DMS 273 (cell line): ENCODE data around the gene KLHL22.
"Not testable (repeated sequence)": the region's sequence is repeated elsewhere in the genome, so short reads cannot be mapped to it uniquely, and the experiment has no call there.

ENCODE experiments used
- DNase-seq: peaks from one replicate; lab custom pipeline; 2025; ENCODE audit not compliant: unreplicated experiment; lab: John Stamatoyannopoulos, UW

The KLHL22 gene

DNA sequence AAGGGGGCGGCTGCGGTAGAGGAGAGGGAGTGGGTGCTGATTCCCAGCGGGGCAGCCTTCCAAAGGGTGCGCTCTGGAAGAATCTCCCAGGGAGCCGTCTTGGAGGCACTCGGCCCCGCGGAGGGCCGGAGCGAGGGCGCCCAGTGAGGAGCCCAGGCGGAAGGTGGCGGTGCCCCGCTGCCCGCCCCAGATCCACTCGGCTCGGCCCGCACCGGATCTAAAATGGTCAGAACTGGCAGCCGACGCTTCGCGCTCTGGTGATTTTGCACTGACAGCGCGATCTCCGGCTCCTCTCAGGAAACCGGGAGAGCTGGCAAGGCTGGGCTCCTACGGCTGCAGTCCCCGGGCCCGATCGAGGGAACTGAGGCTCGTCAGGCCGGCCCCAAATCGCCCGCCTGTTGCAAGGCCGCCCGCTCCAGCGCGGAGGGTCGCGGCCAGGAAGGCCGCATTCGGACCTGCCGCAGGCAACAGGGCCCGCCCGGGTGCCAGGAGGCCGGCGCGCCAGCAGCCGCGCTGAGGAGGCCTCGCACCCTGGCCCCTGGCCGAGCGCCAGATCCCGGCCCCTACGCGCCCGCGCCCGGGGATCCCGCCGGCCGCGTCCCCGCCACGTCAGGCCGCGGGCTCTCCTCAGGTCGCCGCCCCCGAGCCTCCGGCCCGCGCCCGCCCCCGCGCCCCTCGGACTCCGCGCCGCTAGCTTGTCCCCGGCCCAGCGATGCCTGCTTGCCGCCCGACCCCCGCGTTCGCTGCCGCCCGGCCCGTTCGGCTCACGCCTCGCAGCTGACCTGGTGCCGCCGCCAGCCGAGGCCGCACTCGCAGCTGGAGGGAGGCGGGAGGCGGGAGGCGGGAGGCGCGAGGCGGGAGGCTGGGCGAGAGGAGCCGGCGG is at the start of gene KLHL22:
KLHL22 (minus strand) TSS at position 818 of the 883 bp plus-strand sequence. CDS start 6,584 bp downstream, outside the sequence.
- DNase-seq = peak; percentile 71

GRCh38 chr22:20545318-20545634 is 49.7 kb upstream of the KLHL22 start:
- DNase-seq = not testable (repeated sequence)

DNA sequence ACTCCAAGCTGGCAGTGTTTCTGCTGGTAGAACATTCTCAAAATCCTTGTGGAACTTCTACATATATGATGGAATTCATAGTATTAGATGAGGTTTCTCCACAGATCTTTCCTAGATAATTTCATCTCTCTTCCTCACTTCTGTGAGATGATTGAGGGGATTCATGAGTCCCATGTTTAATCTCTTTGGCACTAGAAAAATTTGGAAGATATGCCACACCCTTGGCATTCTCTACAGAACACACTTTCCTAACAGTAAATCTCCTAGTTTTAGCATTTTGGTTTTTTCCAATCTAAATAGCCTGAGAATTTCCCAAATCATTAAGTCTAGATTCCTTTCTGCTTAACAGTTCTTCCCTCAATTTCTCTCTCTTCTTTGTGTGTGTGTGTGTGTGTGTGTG is 47.1 kb upstream of the KLHL22 start:
- DNase-seq = no peak

DNA sequence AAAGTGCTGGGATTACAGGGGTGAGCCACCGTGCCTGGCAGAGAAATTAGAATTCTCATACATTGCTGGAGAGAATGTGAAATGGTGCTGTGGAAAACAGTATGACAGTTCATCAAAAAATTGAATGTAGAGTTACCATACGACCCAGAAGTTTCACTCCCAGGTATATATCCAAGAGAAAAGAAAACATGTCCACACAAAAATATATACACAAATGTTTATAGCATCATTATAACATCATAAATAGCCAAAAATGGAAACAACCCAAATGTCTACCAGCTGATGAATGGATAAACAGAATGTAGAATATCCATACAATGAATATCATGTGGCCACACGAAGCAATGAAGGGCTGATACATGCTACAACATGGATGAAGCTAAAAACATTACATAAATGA is 46.5 kb upstream of the KLHL22 start:
- no peak for DNase-seq

GRCh38 chr22:20538875-20539274 is 43.3 kb upstream of the KLHL22 start:
- not testable (repeated sequence) for DNase-seq

GRCh38 chr22:20537983-20538382 is 42.4 kb upstream of the KLHL22 start:
- DNase-seq = no peak

- DNase-seq = no peak
Measured at GRCh38 chr22:20537325-20537756, 41.7 kb upstream of the KLHL22 start.

- DNase-seq = peak; percentile 72
Measured at GRCh38 chr22:20536590-20537324, 41.2 kb upstream of the KLHL22 start.

DNA sequence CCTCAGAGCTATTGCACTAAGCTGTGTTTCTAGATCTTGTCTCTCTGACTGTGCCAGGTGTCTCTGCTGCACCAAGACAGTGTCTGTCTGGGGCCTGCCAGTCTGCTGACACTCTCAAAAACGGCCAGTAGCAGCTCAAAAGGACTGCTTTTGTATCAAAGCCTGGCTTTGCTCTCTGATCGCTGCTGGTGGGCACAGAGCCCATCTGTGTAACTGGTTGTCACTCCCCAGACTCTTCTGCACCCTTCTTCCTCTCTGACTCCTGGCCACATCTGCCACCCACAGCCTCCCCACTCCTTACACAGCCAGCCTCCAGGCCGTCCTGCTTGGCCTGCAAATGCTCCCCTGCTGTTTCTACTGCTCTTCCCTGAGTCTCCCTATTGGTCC is 38.3 kb upstream of the KLHL22 start:
- no peak for DNase-seq

DNA sequence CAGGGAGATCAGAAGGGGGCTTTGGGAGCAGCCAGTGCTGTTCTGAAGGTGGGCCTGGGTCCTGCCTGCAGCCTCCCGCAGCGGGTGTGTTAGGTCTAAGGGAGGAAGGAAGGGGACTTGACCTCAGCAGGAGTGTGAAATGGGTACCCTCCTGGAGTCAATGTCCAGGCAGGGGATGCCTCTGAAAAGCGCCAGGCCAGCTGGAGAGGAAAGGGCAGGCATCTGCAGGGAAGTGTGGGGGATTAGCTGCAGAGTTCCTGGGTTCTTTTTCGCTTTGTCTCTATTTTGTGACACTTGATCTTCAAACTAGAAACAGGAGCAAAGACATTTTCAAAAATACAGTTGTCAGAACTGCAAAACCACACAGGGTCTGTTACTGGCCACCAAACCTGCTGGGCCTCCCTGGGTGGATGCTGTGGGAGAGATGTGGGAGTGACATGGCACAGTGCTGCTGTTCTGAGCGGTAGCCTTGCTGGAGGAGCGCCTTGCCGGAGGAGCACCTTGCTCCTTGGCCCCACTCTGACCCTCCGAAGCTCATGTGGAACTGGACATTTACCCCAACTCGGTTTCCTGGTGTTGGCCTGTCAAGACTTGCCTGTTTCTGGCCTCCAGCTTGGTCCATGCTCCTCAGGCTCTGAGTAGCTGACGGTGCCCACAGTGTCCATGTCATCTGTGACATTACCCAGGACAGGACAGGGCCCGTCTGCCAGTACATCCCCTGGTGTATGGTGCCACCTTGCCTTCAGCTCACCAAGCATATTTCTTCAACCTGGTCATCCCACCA is 37.7 kb upstream of the KLHL22 start:
- no peak for DNase-seq

DNA sequence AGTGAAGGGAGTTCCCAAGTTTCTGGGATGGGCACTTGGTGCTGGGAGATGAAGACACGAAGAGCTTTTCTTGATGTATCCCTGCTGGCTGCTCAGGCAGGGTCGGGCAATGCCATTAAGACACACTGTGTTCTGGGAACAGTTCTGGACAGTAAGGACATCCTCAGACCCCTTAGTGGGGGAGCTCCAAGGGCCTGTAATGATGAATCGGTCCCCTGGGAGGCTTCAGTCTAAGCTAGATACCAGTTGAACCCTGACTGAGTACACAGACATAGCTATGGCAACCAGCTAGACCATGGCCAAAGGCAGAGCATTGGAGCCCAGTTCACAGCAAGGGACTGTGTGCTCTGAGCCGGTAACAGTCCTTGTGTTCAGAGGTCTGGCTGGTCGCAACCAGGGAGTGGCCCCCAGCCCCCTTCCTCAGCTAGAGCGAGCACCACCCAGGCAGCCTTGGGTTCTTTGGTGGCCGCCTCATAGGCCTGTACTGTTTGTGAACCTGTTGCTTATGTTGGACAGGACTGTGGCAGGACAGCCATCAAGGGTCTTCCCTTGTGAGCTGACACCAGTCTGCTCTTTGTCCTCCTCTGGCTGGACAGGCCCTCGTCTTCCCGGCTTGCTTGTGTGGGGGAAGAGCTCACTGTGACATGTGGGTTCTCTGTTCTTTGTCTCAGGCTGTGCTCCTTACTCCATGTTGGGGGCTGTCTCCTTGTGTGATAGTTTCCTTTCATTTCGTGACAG is 36.8 kb upstream of the KLHL22 start:
- DNase-seq = no peak

DNA sequence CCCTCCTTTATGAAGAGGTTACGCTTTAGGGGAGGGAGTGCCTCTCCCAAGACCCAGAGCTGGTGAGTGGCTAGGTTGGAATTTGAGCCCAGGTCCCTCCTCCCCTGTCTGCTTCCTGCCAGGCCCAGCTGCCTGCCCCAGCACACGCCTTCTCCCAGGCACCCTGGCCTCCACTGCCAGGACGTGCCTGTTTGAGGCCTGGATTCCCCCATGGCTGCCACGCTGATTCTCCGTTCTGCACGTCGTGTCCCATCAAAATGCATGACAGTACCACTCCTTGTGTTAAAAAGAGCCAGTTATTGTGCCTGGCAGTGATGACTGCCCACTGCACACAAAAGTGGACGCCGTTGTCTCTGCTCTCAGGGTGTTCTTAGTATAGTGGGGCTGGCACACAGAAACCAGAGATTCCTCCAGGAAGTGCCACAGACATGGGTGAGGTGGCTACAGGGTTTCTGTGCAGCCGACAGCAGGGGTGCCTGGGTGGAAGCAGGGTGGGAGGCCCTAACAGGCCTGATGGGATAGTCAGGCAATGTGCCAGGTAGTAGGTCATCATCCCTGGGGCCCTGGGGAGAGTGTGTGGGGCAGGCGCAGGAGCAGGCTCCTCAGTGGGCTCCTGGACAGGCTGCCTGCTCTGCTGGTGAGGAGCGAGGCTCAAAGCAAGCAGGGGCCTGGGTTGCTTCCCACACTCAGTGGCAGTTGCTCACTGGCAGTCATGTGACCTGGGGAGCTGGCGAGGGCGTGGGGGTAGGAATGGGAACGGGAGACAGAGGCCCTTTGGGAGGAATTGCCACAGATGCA is 36.0 kb upstream of the KLHL22 start:
- peak; percentile 69 for DNase-seq

DNA sequence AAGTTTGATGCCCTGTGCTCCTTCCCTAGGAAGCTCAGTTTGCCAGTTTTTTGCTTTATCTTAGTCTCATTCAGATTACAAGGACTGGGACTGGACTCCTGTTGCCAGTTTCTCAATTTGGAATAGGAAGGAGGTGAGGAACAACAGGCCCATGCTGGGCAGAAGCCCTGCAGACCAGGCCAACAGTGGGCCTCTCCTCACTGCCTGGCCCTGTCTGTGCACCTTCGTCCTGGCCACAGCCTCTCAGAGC is 35.5 kb upstream of the KLHL22 start:
- DNase-seq = no peak

DNA sequence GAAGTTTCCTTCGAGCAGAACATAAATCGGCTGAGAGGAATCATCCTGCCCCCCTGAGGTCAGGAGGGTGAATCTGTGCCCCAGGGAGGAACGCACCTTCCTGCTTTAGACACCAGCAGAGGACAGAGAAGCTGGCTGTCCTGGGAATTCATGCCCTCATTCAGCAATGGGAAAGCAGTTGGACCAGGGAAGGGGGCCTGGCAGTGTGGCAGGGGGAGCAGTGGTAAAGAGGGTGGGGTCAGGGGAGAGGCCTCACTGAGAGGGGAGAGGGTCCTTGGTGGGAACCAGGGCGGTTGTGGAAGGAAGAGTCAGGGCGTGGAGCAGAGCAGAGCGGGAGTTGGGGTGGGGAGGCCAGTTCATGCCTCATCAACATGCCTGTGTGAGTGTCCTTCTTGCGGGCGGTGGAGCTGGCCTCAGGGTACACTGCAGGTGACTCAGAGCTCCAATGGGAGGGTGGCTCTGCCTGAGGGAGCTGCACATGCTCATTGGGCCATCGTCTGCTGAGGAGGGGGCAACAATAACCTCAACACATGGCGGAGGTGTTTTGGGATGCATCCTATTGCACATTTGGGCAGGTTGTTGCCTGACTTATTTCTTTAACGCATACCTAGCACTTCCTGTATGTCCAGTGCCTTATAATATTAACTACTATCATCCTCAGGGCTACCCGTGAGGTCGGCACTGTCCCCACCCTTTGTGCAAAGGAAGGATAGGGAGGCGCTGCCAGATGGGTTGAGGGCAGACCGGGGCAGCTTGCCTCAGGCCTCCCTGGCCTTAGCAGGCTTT is 35.0 kb upstream of the KLHL22 start:
- no peak for DNase-seq

GRCh38 chr22:20528405-20528978 is 32.9 kb upstream of the KLHL22 start:
- no peak for DNase-seq

DNA sequence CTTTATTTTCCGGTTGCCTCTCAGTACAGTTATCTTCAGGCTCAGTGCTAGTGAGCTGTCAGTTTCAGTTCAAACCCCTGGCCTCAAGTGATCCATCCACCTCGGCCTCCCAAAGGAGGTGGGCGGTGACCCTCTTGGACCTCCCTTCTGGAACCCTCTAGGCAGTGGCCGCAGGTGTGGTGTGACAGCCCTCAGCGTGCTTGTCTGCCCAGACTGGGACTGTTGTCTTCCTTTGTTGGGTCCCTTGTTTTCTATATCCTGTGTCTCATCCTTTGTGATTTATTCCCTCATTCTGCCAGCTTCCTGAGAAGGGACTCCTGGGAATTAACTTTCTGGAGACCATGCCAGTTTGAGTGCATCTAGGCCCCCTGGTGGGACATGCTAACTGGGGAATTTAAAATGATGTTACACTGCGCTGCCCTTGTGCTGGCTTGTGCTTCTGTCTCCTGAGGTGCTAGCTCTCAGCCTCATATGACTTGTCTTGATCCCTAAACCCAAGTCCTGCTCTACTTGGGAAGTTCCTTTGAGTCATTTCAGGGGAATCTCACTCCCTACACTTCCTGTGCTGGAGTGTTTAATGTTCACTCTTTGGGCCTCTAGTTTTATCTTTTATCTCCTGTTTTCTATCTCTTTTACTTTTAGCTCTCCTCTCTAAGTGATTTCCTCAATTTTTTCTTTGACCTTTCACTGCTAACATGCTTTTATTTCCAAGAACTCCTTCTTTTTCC is 31.2 kb upstream of the KLHL22 start:
- no peak for DNase-seq

DNA sequence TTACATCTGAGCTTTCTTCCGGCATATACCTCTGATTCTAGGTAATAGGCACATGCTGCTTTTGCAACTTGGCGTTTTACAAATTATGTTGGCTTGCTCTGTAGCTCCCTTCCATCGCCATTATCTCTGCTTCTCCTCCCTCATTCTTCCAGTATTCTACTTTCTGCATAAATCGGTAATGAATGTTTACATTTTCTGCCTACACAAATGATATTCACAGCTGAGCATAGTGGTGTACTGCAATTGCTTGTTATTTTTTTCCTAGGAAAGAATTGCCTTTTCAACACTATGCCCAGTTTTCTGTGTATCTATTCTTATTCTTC is 30.7 kb upstream of the KLHL22 start:
- DNase-seq = no peak

- no peak for DNase-seq
Measured at GRCh38 chr22:20525048-20525447, 29.5 kb upstream of the KLHL22 start.

DNA sequence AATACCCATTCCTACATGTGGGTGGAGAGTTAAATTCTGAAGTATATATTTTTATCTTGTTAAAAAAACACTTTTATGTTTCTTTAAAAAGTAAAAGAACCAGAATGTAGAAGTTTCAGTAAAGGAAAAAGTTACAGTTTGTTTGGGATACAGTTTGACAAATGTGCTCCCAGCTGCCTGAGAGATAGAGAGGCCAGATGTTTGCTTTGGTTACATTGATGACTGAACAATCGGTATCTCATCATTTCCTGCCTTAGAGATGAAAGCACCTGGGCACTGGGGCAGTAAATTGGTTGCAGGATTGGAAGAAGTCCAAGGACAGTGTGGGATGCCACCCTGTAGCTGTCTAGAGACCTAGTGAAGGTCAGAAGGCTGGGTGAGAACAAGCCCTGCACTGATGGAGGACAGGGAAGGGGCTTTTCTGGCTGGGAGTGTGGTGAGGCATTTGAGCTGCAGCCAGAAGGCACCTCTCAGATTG is 28.4 kb upstream of the KLHL22 start:
- DNase-seq = peak; percentile 15
